Endothelial cell of umbilical vein (primary cell): Measurements from ENCODE around the gene ASB1. TPM values are rescaled to one million over a fixed set of nuclear protein-coding genes. Genes with fewer than 3 reads are reported as not detected.

Source experiments
- BruUV-seq: library from RNA; stranded (reverse); fragments of 400-500 nt; replicated peaks from 2 replicates; lab custom pipeline; 2021; lab: Mats Ljungman, UMichigan
- CTCF ChIA-PET: fragments of 300-600, 350-600 bp; sonication (Branson Sonifier 250); formaldehyde crosslinking; loops from one replicate; lab custom pipeline; 2021; ENCODE audit warnings: antibody characterized with exemption, inconsistent platforms; lab: Charles Lee
- POLR2A ChIA-PET: fragments of 300-600, 350-600 bp; sonication (Branson Sonifier 250); formaldehyde crosslinking; loops from one replicate; lab custom pipeline; 2021; ENCODE audit warnings: antibody characterized with exemption, inconsistent platforms; lab: Charles Lee
- DNase-seq: peaks from one replicate; pipeline ENCODE4 v3.0.0-alpha.2; 2011; ENCODE audit warnings: low read depth, low spot score
- FAIRE-seq: peaks from 2 replicates; lab custom pipeline; 2011; peaks lifted over from hg19 to GRCh38; lab: Jason Lieb, UNC
- H2AFZ ChIP-seq: 2 replicates; pipeline ENCODE4 v1.6.0; 2012; ENCODE audit warnings: low read depth, low read length, control low read depth, inconsistent platforms
- H3K27ac ChIP-seq: 2 replicates; pipeline ENCODE4 v1.5.1; 2011; ENCODE audit warnings: low read depth, mild to moderate bottlenecking, control low read depth, low read length, moderate library complexity; ENCODE audit not compliant: insufficient read depth
- H3K27me3 ChIP-seq, 2 experiments: 2 replicates each; pipeline versions ENCODE4 v1.6.0 to v1.6.1; 2011; ENCODE audit warnings: low read length in 2 of 2, mixed read lengths in 1 of 2; ENCODE audit not compliant: control insufficient read depth in 2 of 2, insufficient read depth in 2 of 2
- H3K36me3 ChIP-seq, 2 experiments: 2 replicates in 1 of 2; 3 replicates in 1 of 2; pipeline ENCODE4 v1.5.1; 2011; ENCODE audit warnings: low read length in 2 of 2, mild to moderate bottlenecking in 1 of 2, moderate library complexity in 1 of 2; ENCODE audit not compliant: control insufficient read depth in 2 of 2, insufficient read depth in 2 of 2; ENCODE audit errors: extremely low read depth in 1 of 2
- H3K4me1 ChIP-seq: 3 replicates; pipeline ENCODE4 v1.5.1; 2011; ENCODE audit warnings: mild to moderate bottlenecking, low read length; ENCODE audit not compliant: control insufficient read depth, insufficient read depth; ENCODE audit errors: extremely low read depth
- H3K4me2 ChIP-seq: 2 replicates; pipeline ENCODE4 v1.6.1; 2011; ENCODE audit warnings: low read length, control low read depth, mixed read lengths; ENCODE audit not compliant: insufficient read depth
- H3K4me3 ChIP-seq, 3 experiments: fragments of 200-600 bp in 1 of 3; sonication (generic), shearing (Covaris generic) in 1 of 3; replicated peaks in 1 of 3; 2 replicates each; pipeline ENCODE4 v1.5.1; 2011 to 2016; ENCODE audit warnings: control low read depth in 3 of 3, low read length in 3 of 3, mild to moderate bottlenecking in 2 of 3, inconsistent platforms in 1 of 3, low read depth in 1 of 3, moderate library complexity in 1 of 3; ENCODE audit not compliant: insufficient read depth in 1 of 3
- H3K79me2 ChIP-seq: 2 replicates; pipeline ENCODE4 v1.6.0; 2012; ENCODE audit warnings: low read length, inconsistent platforms; ENCODE audit not compliant: control insufficient read depth, insufficient read depth
- H3K9ac ChIP-seq: replicated peaks from 2 replicates; pipeline ENCODE3; 2011; ENCODE audit warnings: low read length, control low read depth; ENCODE audit not compliant: insufficient read depth; ENCODE audit errors: extremely low read depth
- H3K9me1 ChIP-seq: replicated peaks from 3 replicates; pipeline ENCODE4 v1.6.0; 2011; ENCODE audit warnings: mild to moderate bottlenecking, low read length; ENCODE audit not compliant: control insufficient read depth, insufficient read depth; ENCODE audit errors: extremely low read depth
- H3K9me3 ChIP-seq: replicated peaks from 2 replicates; pipeline ENCODE4 v1.5.1; 2012; ENCODE audit warnings: low read length, inconsistent platforms; ENCODE audit not compliant: control insufficient read depth, insufficient read depth
- H4K20me1 ChIP-seq: replicated peaks from 2 replicates; pipeline ENCODE3; 2011; ENCODE audit warnings: mild to moderate bottlenecking, low read length; ENCODE audit not compliant: control insufficient read depth, insufficient read depth; ENCODE audit errors: extremely low read depth
- EZH2 ChIP-seq: IDR thresholded peaks from 2 replicates; pipeline ENCODE4 v1.6.1; 2012; ENCODE audit warnings: borderline replicate concordance, low read depth, mild to moderate bottlenecking, moderate library complexity, low read length, inconsistent platforms; ENCODE audit not compliant: severe bottlenecking
- FOS ChIP-seq: IDR thresholded peaks from 2 replicates; pipeline ENCODE4 v1.6.1; 2011; ENCODE audit warnings: mild to moderate bottlenecking, low read length, moderate library complexity, borderline replicate concordance; ENCODE audit not compliant: insufficient read depth
- JUN ChIP-seq: IDR thresholded peaks from 2 replicates; pipeline ENCODE4 v1.6.1; 2011; ENCODE audit warnings: borderline replicate concordance, low read depth; ENCODE audit not compliant: insufficient read length, insufficient read depth
- MYC ChIP-seq: IDR thresholded peaks from one replicate; pipeline ENCODE4 v1.6.1; 2011; ENCODE audit warnings: mild to moderate bottlenecking, low read depth, low read length
- POLR2A ChIP-seq: IDR thresholded peaks from 2 replicates; pipeline ENCODE4 v1.6.1; 2012; ENCODE audit warnings: low read depth, mild to moderate bottlenecking, control low read depth, low read length
- POLR2AphosphoS5 ChIP-seq: IDR thresholded peaks from 2 replicates; pipeline ENCODE4 v1.6.1; 2012; ENCODE audit warnings: low read depth, mild to moderate bottlenecking, control low read depth, low read length, moderate library complexity; ENCODE audit not compliant: insufficient read depth
- dilution Hi-C: fragments of 300-500 bp; cut with MboI; formaldehyde crosslinking; loops from one replicate; pipeline ENCODE4 v1.15.0; 2019; ENCODE audit warnings: low sequenced_read_pairs; ENCODE audit not compliant: extremely low pct_ligation_motif_present
- intact Hi-C: fragments of 100-400 bp; cut with micrococcal nuclease; formaldehyde crosslinking; loops from one replicate; pipeline ENCODE4 v1.10.0; 2022
- polyA plus RNA-seq, 4 experiments: library from polyadenylated mRNA; depleted of rRNA in 3 of 4; stranded (reverse) in 3 of 4; unstranded in 1 of 4; fragments of >200 nt; gene quantifications; 2 replicates each; pipeline versions ENCODE4 v1.2.1 to v1.2.3, GENCODE V29; 2011 to 2012; ENCODE audit warnings: missing spikeins in 1 of 4
- total RNA-seq: library from RNA; stranded (reverse); gene quantifications from 2 replicates; pipeline ENCODE4 v1.2.3, GENCODE V29; 2021
- TF ChIP-seq, protein P1 (sequence below), 2 donors: IDR thresholded peaks; 1 replicate in 1 of 2; 2 replicates in 1 of 2; pipeline ENCODE4 v1.5.1; 2011; ENCODE audit warnings: low read length in 2 of 2, mild to moderate bottlenecking in 2 of 2, moderate library complexity in 2 of 2, control low read depth in 1 of 2, inconsistent platforms in 1 of 2, low read depth in 1 of 2; ENCODE audit not compliant: insufficient read depth in 1 of 2; ENCODE audit errors: extremely low read depth in 1 of 2

Gene ASB1
- total and polyA plus RNA-seq, 2 donors (not counting 3 experiments of a cell fraction or from before 2014, with no cell fraction given): 12.3 to 16.2 TPM

DNA sequence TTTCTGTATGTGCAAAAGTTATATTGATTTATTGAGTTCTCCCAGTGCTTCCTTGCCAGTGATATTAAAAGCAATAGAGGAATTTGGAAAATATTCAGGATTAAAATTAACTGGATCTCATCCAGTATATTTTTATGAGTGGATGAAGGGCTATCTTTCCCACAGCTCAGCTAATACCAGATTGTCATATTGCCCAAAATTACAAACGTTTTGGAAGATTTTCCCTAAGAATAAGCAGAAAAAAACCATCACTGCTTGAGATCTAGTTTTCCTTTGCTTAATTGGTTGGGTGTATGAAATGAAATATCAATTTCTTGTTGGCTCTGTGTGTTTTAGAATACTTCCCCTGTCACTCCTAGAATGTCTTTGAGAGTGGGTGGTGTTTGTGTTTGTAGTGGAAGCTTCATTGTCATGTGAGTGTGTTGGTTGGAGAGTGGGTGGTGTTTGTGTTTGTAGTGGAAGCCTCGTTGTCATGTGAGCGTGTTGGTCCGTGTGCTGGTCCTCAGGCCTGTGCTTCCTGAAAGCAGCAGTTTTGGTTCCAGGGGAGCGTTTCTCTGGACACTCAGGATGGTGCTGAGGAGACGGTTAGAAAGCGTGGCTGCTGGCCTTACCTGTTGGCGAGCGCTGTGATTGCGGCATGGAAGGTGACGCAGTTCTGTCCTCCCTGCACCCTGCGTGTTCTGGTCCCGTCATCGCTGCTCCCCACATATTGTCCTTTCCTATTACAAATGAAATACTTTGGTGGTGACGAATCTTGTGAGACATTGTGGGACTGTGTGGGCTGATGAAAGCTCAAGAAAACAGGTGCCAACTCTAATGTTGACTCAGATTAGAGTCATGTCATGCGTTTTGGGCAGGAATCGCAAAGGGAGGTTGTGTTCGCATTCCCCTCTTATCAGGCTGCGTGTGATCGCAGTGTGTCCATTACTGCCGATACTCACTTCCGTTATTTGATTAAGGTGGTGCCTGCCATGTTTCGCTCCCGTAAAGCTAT, 12.4 kb downstream of the ASB1 start:
- ChIA-PET CTCF (interaction anchor here (1.0 kb wide), 2 partner anchors 68 to 82 kb away, joined by 3 to 4 read pairs; no protein-coding TSS in a partner anchor), POLR2A (no interaction called here)
- H3K27ac ChIP-seq: peak overlapping the region; percentile 79
- H3K79me2 ChIP-seq: peaks cover 49% of the 10 kb centered on the region
- FAIRE-seq (peak; percentile 74), DNase-seq (peak; percentile 15)
- no peak overlapping the region for H2AFZ ChIP-seq
- dilution Hi-C loops: no loop called here
- H3K9ac ChIP-seq: peak overlapping the region; percentile 34
- no peak overlapping the region for H3K4me2 ChIP-seq
- H3K4me1 ChIP-seq: peaks cover 10% of the 10 kb centered on the region
- no peaks in the 10 kb centered on the region for H3K9me3 ChIP-seq
- no peaks in the 10 kb centered on the region for H4K20me1 ChIP-seq
- H3K36me3 ChIP-seq: no peaks in the 10 kb centered on the region
- no peaks in the 10 kb centered on the region for H3K9me1 ChIP-seq
- H3K4me3 ChIP-seq: no peak overlapping the region
- intact Hi-C loops: no loop called here
- TF ChIP-seq FOS (no peak), MYC (no peak), POLR2AphosphoS5 (peak; percentile 52), JUN (peak; percentile 7), POLR2A (no peak), EZH2 (no peak)
- TF ChIP-seq, protein P1, sequence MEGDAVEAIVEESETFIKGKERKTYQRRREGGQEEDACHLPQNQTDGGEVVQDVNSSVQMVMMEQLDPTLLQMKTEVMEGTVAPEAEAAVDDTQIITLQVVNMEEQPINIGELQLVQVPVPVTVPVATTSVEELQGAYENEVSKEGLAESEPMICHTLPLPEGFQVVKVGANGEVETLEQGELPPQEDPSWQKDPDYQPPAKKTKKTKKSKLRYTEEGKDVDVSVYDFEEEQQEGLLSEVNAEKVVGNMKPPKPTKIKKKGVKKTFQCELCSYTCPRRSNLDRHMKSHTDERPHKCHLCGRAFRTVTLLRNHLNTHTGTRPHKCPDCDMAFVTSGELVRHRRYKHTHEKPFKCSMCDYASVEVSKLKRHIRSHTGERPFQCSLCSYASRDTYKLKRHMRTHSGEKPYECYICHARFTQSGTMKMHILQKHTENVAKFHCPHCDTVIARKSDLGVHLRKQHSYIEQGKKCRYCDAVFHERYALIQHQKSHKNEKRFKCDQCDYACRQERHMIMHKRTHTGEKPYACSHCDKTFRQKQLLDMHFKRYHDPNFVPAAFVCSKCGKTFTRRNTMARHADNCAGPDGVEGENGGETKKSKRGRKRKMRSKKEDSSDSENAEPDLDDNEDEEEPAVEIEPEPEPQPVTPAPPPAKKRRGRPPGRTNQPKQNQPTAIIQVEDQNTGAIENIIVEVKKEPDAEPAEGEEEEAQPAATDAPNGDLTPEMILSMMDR (IDR thresholded peaks at IDR 0.05; ENCODE audit: extremely low read depth in 1 of 2, insufficient read depth in 1 of 2, low read depth in 1 of 2, low read length in 2 of 2): no peak
- no peaks in the 10 kb centered on the region for H3K27me3 ChIP-seq
- BruUV-seq: TSS peak; percentile 93
